H1 (cell line): ENCODE measurements around the gene ZNF33A. TPM values are rescaled to one million over a fixed set of nuclear protein-coding genes. Genes with fewer than 3 reads are reported as not detected.

Experiments
- CEBPB ChIP-seq: IDR thresholded peaks from 2 replicates; pipeline ENCODE4 v1.6.1; 2012; ENCODE audit warnings: low read depth, low read length
- CHD1 ChIP-seq: IDR thresholded peaks from 2 replicates; pipeline ENCODE4 v1.6.1; 2012; ENCODE audit warnings: low read depth, low read length, improper control_type of control experiment
- CHD2 ChIP-seq: IDR thresholded peaks from 2 replicates; pipeline ENCODE4 v1.6.1; 2012; ENCODE audit warnings: low read length, improper control_type of control experiment
- E2F6 ChIP-seq: IDR thresholded peaks from 2 replicates; pipeline ENCODE4 v1.6.1; 2012; ENCODE audit warnings: inconsistent platforms
- FOSL1 ChIP-seq: IDR thresholded peaks from 2 replicates; pipeline ENCODE4 v1.6.1; 2011; ENCODE audit warnings: mild to moderate bottlenecking, low read depth, low read length, moderate library complexity; ENCODE audit not compliant: insufficient read depth
- KDM1A ChIP-seq: fragments of 200-600, 300-600 bp; sonication (generic); IDR thresholded peaks from 2 replicates; pipeline ENCODE4 v1.7.1; 2016; ENCODE audit warnings: mild to moderate bottlenecking, low read length, borderline replicate concordance
- MAFK ChIP-seq: IDR thresholded peaks from 2 replicates; pipeline ENCODE4 v1.6.1; 2012; ENCODE audit warnings: low read depth, mild to moderate bottlenecking, improper control_type of control experiment, low read length
- NANOG ChIP-seq: IDR thresholded peaks from 2 replicates; pipeline ENCODE4 v1.6.1; 2011; ENCODE audit warnings: low read length, low read depth, mild to moderate bottlenecking, inconsistent platforms; ENCODE audit not compliant: insufficient read depth, poor library complexity, severe bottlenecking
- NRF1 ChIP-seq: IDR thresholded peaks from 2 replicates; pipeline ENCODE4 v1.6.1; 2011; ENCODE audit warnings: mild to moderate bottlenecking, low read depth, low read length, improper control_type of control experiment
- SIRT6 ChIP-seq: IDR thresholded peaks from one replicate; pipeline ENCODE4 v1.7.1; 2012; ENCODE audit warnings: low read length, inconsistent platforms
- TAF1 ChIP-seq: IDR thresholded peaks from 2 replicates; pipeline ENCODE4 v1.6.1; 2011; ENCODE audit warnings: mild to moderate bottlenecking, low read depth, low read length
- TEAD4 ChIP-seq: IDR thresholded peaks from 2 replicates; pipeline ENCODE4 v1.6.1; 2012; ENCODE audit warnings: low read depth, low read length, inconsistent platforms, mixed read lengths
- polyA plus RNA-seq, 7 experiments: library from polyadenylated mRNA; depleted of rRNA in 3 of 7; stranded (reverse) in 5 of 7; unstranded in 2 of 7; fragments of >200 nt in 5 of 7; fragments of 200-250 nt in 2 of 7; gene quantifications; 1 replicate in 5 of 7; 2 replicates in 1 of 7; 4 replicates in 1 of 7; pipeline versions ENCODE4 v1.2.1 to v1.2.3, GENCODE V29; 2011 to 2013; ENCODE audit warnings: missing spikeins in 2 of 7, mixed read lengths in 2 of 7
- total RNA-seq: library from RNA; stranded (reverse); fragmentation: NEBNext Ultra II Directional; extraction: Animal tissue kit (Norgen Biotek cat#: 25700); gene quantifications from 2 replicates; pipeline ENCODE4 v1.2.1, GENCODE V29; 2021

The ZNF33A gene
- total and polyA plus RNA-seq, 2 of the 8 experiments (the other 6 are each of a cell fraction or from before 2014, with no cell fraction given) = 6.0 to 48.3 TPM

GRCh38 chr10:38010119-38010903, at the start of gene ZNF33A (continued):
- no peak for TF ChIP-seq NANOG
- TF ChIP-seq CHD1 = no peak
- TF ChIP-seq TEAD4 = no peak
- no peak for TF ChIP-seq CHD2
- TF ChIP-seq NRF1 = peak; percentile 66
- TF ChIP-seq TAF1 = peak; percentile 32; the same call in 1 of the 2 replicates
- no peak for TF ChIP-seq MAFK
- TF ChIP-seq CEBPB = no peak
- no peak for TF ChIP-seq SIRT6
- no peak for TF ChIP-seq KDM1A
- TF ChIP-seq FOSL1 = no peak
- 0 out of 2 replicates have a peak, but pooled peaks have one; percentile 2 for TF ChIP-seq E2F6
